MM.1S (cell line): ENCODE data around the gene PELI3.
A peak's percentile ranks its signal among the peaks of the same experiment; 100 is the strongest.

ENCODE experiments used
- DNase-seq: peaks from one replicate; pipeline ENCODE4 v3.0.0-alpha.2; 2015
- H2AFZ ChIP-seq: fragments of 300-600 bp; sonication (generic); 2 replicates; pipeline ENCODE4 v1.6.0; 2016; ENCODE audit warnings: antibody characterized with exemption, low read length
- H3F3A ChIP-seq: fragments of 300-600 bp; sonication (generic); 2 replicates; pipeline ENCODE4 v1.6.1; 2016; ENCODE audit warnings: mild to moderate bottlenecking, antibody characterized with exemption, low read length, moderate library complexity, mixed read lengths; ENCODE audit not compliant: insufficient read depth
- H3K27ac ChIP-seq: fragments of 300-600 bp; sonication (generic); 2 replicates; pipeline ENCODE4 v1.5.1; 2016; ENCODE audit warnings: mild to moderate bottlenecking, low read length
- H3K27me3 ChIP-seq: fragments of 300-600 bp; sonication (generic); replicated peaks from 2 replicates; pipeline ENCODE4 v1.6.0; 2016; ENCODE audit warnings: low read length; ENCODE audit not compliant: insufficient read depth
- H3K36me3 ChIP-seq: fragments of 300-600 bp; sonication (generic); replicated peaks from 2 replicates; pipeline ENCODE4 v1.6.1; 2016; ENCODE audit warnings: mild to moderate bottlenecking, low read length, mixed read lengths; ENCODE audit not compliant: insufficient read depth
- H3K4me1 ChIP-seq: fragments of 300-600 bp; sonication (generic); 2 replicates; pipeline ENCODE4 v1.6.1; 2016; ENCODE audit warnings: low read length, mixed read lengths
- H3K4me2 ChIP-seq: fragments of 300-600 bp; sonication (generic); 2 replicates; pipeline ENCODE4 v1.6.0; 2016; ENCODE audit warnings: low read depth, low read length
- H3K4me3 ChIP-seq: fragments of 300-600 bp; sonication (generic); 2 replicates; pipeline ENCODE4 v1.5.1; 2016; ENCODE audit warnings: low read length, mixed read lengths
- H3K79me2 ChIP-seq: fragments of 300-600 bp; sonication (generic); 2 replicates; pipeline ENCODE4 v1.6.1; 2016; ENCODE audit warnings: mixed run types, low read length, mixed read lengths
- H3K9ac ChIP-seq: fragments of 300-600 bp; sonication (generic); 2 replicates; pipeline ENCODE4 v1.6.1; 2016; ENCODE audit warnings: low read length, mixed read lengths
- H3K9me2 ChIP-seq: fragments of 300-600 bp; sonication (generic); replicated peaks from 2 replicates; pipeline ENCODE4 v1.6.1; 2016; ENCODE audit warnings: mild to moderate bottlenecking, low read length, mixed read lengths; ENCODE audit not compliant: insufficient read depth
- H3K9me3 ChIP-seq: fragments of 300-600 bp; sonication (generic); replicated peaks from 2 replicates; pipeline ENCODE4 v1.6.1; 2016; ENCODE audit warnings: mild to moderate bottlenecking, low read length, mixed read lengths; ENCODE audit not compliant: insufficient read depth
- H4K20me1 ChIP-seq: fragments of 300-600 bp; sonication (generic); 2 replicates; pipeline ENCODE4 v1.6.1; 2016; ENCODE audit warnings: mild to moderate bottlenecking, low read length, moderate library complexity, mixed read lengths; ENCODE audit not compliant: insufficient read depth
- CTCF ChIP-seq: fragments of 300-600 bp; sonication (generic); IDR thresholded peaks from 2 replicates; pipeline ENCODE4 v1.5.1; 2016; ENCODE audit warnings: antibody characterized with exemption, low read length, mixed read lengths
- EZH2 ChIP-seq: fragments of 300-600 bp; sonication (generic); optimal IDR thresholded peaks from 2 replicates; pipeline ENCODE3; 2017; ENCODE audit warnings: low read depth, mild to moderate bottlenecking, antibody characterized with exemption, low read length, mixed read lengths
- EZH2phosphoT487 ChIP-seq: fragments of 300-600 bp; sonication (generic); IDR thresholded peaks from 2 replicates; pipeline ENCODE4 v1.6.1; 2018; ENCODE audit warnings: antibody characterized with exemption, low read length

PELI3 gene

GRCh38 chr11:66510271-66510989, 43.7 kb downstream of the PELI3 start, which contains the start of gene BBS1:
BBS1 (plus strand) TSS chr11:66510635; CDS start chr11:66510660, 25 bp downstream.
- Histone ChIP-seq H3K27me3 (no peaks in the 10 kb centered on the region), H3K27ac (no peak within 1 kb of the TSS), H3K4me3 (peak within 1 kb of the TSS; percentile 93), H2AFZ (peak within 1 kb of the TSS; percentile 84), H3K79me2 (peaks cover 13% of the 10 kb centered on the region), H4K20me1 (no peaks in the 10 kb centered on the region), H3K4me2 (peak within 1 kb of the TSS; percentile 95), H3K9ac (peak within 1 kb of the TSS; percentile 63; the same call in 1 of the 2 replicates), H3K4me1 (peaks cover 4% of the 10 kb centered on the region; the same call in 1 of the 2 replicates), H3K9me3 (no peaks in the 10 kb centered on the region), H3K36me3 (no peaks in the 10 kb centered on the region; the same call in 1 of the 2 replicates), H3F3A (no peaks in the 10 kb centered on the region), H3K9me2 (no peaks in the 10 kb centered on the region)
- TF ChIP-seq CTCF (no peak), EZH2 (no peak), EZH2phosphoT487 (no peak)
- DNase-seq = peak; percentile 69

GRCh38 chr11:66510990-66511339, 44.3 kb downstream of the PELI3 start:
- no peak for DNase-seq

GRCh38 chr11:66523611-66524010, 56.9 kb downstream of the PELI3 start:
- no peaks in the 10 kb centered on the region for H3F3A ChIP-seq
- H4K20me1 ChIP-seq = no peaks in the 10 kb centered on the region
- no peaks in the 10 kb centered on the region for H3K4me1 ChIP-seq
- DNase-seq = no peak
- no peaks in the 10 kb centered on the region for H3K9me2 ChIP-seq
- H3K9ac ChIP-seq = no peak overlapping the region
- no peaks in the 10 kb centered on the region for H3K79me2 ChIP-seq
- no peaks in the 10 kb centered on the region for H3K9me3 ChIP-seq
- no peak overlapping the region for H3K4me2 ChIP-seq
- H3K4me3 ChIP-seq = no peak overlapping the region
- no peak for TF ChIP-seq EZH2phosphoT487
- TF ChIP-seq EZH2 = no peak
- no peak for TF ChIP-seq CTCF
- H3K27me3 ChIP-seq = no peaks in the 10 kb centered on the region
- H3K36me3 ChIP-seq = no peaks in the 10 kb centered on the region
- H2AFZ ChIP-seq = no peak overlapping the region
- H3K27ac ChIP-seq = no peak overlapping the region

More at GRCh38 chr11:66510990-66511339, 44.3 kb downstream of the PELI3 start:
- peaks cover 4% of the 10 kb centered on the region; the same call in 1 of the 2 replicates for H3K4me1 ChIP-seq
- H3K27ac ChIP-seq = no peak overlapping the region
- TF ChIP-seq CTCF = no peak
- TF ChIP-seq EZH2 = no peak
- no peak for TF ChIP-seq EZH2phosphoT487
- H2AFZ ChIP-seq = peak overlapping the region; percentile 84
- peak overlapping the region; percentile 63; the same call in 1 of the 2 replicates for H3K9ac ChIP-seq
- no peaks in the 10 kb centered on the region for H3K9me2 ChIP-seq
- H3K4me2 ChIP-seq = peak overlapping the region; percentile 95
- peak overlapping the region; percentile 93 for H3K4me3 ChIP-seq
- no peaks in the 10 kb centered on the region for H3K27me3 ChIP-seq
- H3K9me3 ChIP-seq = no peaks in the 10 kb centered on the region
- H3K36me3 ChIP-seq = no peaks in the 10 kb centered on the region; the same call in 1 of the 2 replicates
- no peaks in the 10 kb centered on the region for H3F3A ChIP-seq
- peaks cover 13% of the 10 kb centered on the region for H3K79me2 ChIP-seq
- H4K20me1 ChIP-seq = no peaks in the 10 kb centered on the region
